ENCODE measurements around the gene ZFAND3. TPM values are rescaled to one million over a fixed set of nuclear protein-coding genes. Genes with fewer than 3 reads are reported as not detected.

ZFAND3 gene
- total and polyA plus RNA-seq, 8 donors, result 19.8 to 164 (median 37.3) TPM

DNA sequence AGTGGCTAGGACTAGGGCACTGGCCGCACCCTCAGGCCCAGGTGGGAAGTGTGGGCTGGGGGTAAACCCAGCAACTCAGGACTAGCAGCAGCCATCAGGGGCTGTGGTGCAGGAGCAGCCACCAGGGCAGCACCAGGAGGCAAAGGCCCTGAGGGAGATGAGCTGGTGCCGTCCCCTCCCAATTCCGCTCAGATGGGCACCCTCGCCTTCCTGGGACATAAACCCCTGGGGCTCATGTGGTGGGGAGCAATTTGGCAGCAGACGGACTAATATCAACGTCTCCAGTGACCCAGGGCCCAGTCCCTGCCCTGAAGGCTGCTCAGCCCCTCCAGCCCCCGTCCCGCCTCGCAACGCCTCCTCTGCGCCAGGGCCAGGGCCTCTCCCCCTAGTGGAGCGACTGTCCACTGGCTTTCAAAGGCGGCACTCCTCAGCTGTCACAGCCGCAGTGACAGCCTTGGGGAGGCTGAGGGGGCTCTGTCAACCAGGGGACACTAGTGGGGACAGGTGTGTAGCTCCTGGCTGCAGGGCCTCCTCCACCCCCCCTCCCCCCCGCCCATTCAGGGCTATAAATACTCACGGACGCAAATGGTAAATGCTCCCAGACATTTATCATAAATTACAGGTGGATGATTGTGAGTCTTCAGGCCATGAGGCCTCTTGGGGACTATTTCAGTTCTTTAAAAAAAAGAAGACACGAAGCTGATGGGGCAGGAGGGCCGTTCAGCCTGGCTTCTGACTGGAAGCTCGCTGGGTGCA, 349.9 kb downstream of the ZFAND3 start:
- Histone ChIP-seq H3K9me3 (no peaks in the 10 kb centered on the region), H3K4me3 (no peak overlapping the region), H3K36me3 (peaks cover 0 to 14% (median 10%) of the 10 kb centered on the region in 4 donors), H3K27me3 (no peaks in the 10 kb centered on the region), H3K4me1 (peaks cover 0 to 15% (median 3%) of the 10 kb centered on the region in 4 donors), H3K27ac (no peak overlapping the region)
- intact Hi-C loops (cut with DNase I; ENCODE audit: low total_unique reads), result no loop called here
- TF ChIP-seq, protein P1, sequence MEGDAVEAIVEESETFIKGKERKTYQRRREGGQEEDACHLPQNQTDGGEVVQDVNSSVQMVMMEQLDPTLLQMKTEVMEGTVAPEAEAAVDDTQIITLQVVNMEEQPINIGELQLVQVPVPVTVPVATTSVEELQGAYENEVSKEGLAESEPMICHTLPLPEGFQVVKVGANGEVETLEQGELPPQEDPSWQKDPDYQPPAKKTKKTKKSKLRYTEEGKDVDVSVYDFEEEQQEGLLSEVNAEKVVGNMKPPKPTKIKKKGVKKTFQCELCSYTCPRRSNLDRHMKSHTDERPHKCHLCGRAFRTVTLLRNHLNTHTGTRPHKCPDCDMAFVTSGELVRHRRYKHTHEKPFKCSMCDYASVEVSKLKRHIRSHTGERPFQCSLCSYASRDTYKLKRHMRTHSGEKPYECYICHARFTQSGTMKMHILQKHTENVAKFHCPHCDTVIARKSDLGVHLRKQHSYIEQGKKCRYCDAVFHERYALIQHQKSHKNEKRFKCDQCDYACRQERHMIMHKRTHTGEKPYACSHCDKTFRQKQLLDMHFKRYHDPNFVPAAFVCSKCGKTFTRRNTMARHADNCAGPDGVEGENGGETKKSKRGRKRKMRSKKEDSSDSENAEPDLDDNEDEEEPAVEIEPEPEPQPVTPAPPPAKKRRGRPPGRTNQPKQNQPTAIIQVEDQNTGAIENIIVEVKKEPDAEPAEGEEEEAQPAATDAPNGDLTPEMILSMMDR (IDR thresholded peaks at IDR 0.05), result no peak
- TF ChIP-seq POLR2AphosphoS5 (IDR thresholded peaks at IDR 0.05) (no peak), EP300 (IDR thresholded peaks at IDR 0.05) (no peak), POLR2A (IDR thresholded peaks at IDR 0.05) (no peak)
- DNase-seq, result no peak
- WGBS, 5 donors, result 81 to 83% (median 82%) methylated on average over 19 to 20 of the region's 20 CpGs

DNA sequence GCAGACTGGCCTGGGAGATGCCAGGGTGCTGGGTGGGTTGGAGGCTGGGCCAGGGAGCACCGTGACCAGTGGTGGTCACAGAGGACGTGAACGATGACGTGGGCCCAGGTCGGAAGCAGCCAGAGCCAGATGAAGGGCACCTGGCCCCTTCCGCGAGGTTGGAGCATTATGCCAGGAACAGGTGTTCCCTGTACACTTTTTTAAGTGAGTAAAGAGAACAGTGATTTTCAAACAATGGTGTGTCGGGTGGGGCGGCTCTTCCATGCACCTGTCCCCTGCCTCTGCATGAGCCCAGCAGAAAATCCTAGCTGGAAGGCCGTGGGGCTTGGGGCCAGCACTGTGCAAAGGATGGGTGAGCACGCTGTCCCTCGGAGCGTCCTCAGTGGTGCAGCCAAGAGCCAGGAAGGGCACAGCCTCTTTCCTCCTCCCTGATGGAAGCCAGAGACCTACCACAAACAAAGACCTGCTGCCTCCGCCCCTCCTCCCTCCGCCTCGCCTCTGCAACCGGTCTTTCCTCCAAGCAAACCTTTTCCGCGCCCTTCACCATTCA, 350.5 kb downstream of the ZFAND3 start:
- whole genome bisulfite sequencing, 5 donors, result 47 to 63% (median 60%) methylated on average over 18 to 19 of the region's 19 CpGs
- TF ChIP-seq, protein P1 (IDR thresholded peaks at IDR 0.05), result no peak
- no peak for TF ChIP-seq POLR2A (IDR thresholded peaks at IDR 0.05)
- no peak for TF ChIP-seq EP300 (IDR thresholded peaks at IDR 0.05)
- DNase-seq, result peak in 1 of 2 donors; percentile 62
- H3K4me1 ChIP-seq, result peaks cover 0 to 15% (median 3%) of the 10 kb centered on the region in 4 donors
- H3K4me3 ChIP-seq, result no peak overlapping the region
- H3K27me3 ChIP-seq, result no peaks in the 10 kb centered on the region
- H3K36me3 ChIP-seq, result peaks cover 0 to 21% (median 15%) of the 10 kb centered on the region in 4 donors
- no peaks in the 10 kb centered on the region for H3K9me3 ChIP-seq
- intact Hi-C loops (cut with DNase I; ENCODE audit: low total_unique reads), result no loop called here
- H3K27ac ChIP-seq, result no peak overlapping the region

DNA sequence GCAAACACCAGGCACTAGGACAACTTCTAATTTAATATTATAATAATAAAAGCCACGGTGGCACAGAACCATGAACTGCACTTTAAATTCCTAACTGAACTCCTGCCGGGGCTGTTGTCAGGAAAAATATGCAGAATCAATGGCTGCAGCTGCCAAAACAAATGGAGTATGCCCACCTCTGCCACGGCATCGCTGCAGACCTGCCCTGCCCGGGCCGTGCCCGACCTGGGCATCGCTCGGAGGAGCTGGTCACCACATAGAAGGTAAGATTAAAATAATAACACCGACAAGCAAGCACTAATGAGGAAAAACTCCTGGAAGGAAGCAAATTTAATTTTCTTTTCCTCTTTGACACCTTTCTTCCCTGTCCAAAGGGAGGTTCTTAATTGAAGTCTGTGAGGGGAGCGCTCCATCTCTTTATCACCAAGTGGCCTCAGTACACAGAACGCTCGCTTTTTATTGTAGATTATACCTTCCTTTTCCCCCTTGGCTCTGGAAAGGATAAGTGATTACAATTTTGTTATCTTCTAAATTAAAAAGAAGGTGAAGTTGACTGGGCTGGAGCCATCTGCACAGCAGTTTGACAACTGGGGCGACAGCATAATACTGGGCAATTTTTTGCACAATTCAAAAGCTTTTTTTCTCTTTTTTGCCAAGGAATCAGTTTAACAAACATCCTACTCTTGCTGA, 351.3 kb downstream of the ZFAND3 start:
- H3K4me1 ChIP-seq, result peaks cover 0 to 15% (median 3%) of the 10 kb centered on the region in 4 donors
- no peaks in the 10 kb centered on the region for H3K9me3 ChIP-seq
- 67 to 78% (median 70%) methylated on average over 14 of the region's 14 CpGs for WGBS, 5 donors
- DNase-seq, result no peak
- H3K4me3 ChIP-seq, result no peak overlapping the region
- no peaks in the 10 kb centered on the region for H3K27me3 ChIP-seq
- peaks cover 0 to 28% (median 16%) of the 10 kb centered on the region in 4 donors for H3K36me3 ChIP-seq
- intact Hi-C loops (cut with DNase I; ENCODE audit: low total_unique reads), result no loop called here
- H3K27ac ChIP-seq, result no peak overlapping the region
- TF ChIP-seq POLR2A (IDR thresholded peaks at IDR 0.05), result no peak
- TF ChIP-seq POLR2AphosphoS5 (IDR thresholded peaks at IDR 0.05), result no peak
- no peak for TF ChIP-seq EP300 (IDR thresholded peaks at IDR 0.05)

DNA sequence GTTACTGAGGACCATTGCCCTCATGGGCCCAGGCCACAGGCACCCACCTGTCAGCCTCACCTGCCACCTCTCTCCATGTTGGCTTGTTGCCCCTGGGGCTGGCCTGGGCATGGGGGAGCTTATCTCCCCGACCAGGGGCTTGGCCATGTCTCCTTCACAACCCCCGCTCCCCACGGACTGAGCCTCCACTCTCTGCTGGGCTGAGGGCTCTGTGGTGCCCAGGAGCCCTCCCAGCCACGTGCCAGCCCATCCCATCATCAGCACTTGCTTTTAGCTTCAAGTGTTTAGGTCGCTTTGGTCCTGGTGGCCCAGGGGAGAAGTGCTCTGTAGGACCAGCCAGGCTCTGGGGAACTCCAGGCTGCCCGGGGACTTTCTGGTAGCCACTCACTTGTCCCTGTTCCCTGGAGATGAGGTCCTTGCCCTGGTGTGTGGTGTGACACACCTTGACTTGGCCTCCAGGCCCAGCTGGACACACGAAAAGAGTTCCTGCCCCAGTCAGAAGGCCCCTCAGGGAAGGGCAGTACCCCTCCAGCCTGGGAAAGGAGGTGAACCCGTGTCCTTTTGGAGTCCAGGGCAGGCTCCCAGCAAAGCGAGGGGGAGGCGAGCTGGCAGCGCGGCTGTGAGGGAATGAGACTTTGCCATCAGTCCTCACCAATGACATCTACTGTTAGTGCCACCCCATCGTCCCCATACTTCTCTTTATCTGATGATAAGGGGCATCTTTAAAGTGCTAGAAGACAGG, 352.6 kb downstream of the ZFAND3 start:
- no peaks in the 10 kb centered on the region for H3K9me3 ChIP-seq
- TF ChIP-seq POLR2A (IDR thresholded peaks at IDR 0.05) (no peak), EP300 (IDR thresholded peaks at IDR 0.05) (no peak), POLR2AphosphoS5 (IDR thresholded peaks at IDR 0.05) (no peak)
- TF ChIP-seq, protein P1 (IDR thresholded peaks at IDR 0.05), result no peak
- WGBS, 5 donors, result 84 to 93% (median 85%) methylated on average over 9 to 13 of the region's 13 CpGs
- H3K27me3 ChIP-seq, result no peaks in the 10 kb centered on the region
- peaks cover 0 to 30% (median 16%) of the 10 kb centered on the region in 4 donors for H3K36me3 ChIP-seq
- no peak overlapping the region for H3K4me3 ChIP-seq
- intact Hi-C loops (cut with DNase I; ENCODE audit: low total_unique reads), result no loop called here
- peaks cover 0 to 20% (median 6%) of the 10 kb centered on the region in 4 donors for H3K4me1 ChIP-seq
- H3K27ac ChIP-seq, result no peak overlapping the region
- no peak for DNase-seq

Data from stomach (tissue), 9 donors.